Panc1 (cell line): Measurements from ENCODE around the gene CACNA2D3. TPM values are rescaled to one million over a fixed set of nuclear protein-coding genes. Genes with fewer than 3 reads are reported as not detected.

Source experiments
- ATAC-seq: fragments of 200-7000 bp; cut with Tn5 transposase; 2 replicates; pipeline ENCODE4 v1.9.1; 2020; ENCODE audit warnings: mild to moderate bottlenecking, moderate library complexity
- BruUV-seq: library from RNA; stranded (reverse); fragments of 400-500 nt; replicated peaks from 2 replicates; lab custom pipeline; 2021; lab: Mats Ljungman, UMichigan
- CTCF ChIA-PET: fragments of 300-600 bp; sonication (Branson Sonifier 250); formaldehyde crosslinking; loops from one replicate; lab custom pipeline; 2022; ENCODE audit warnings: antibody characterized with exemption; lab: Charles Lee
- POLR2A ChIA-PET: fragments of 300-600 bp; sonication (Branson Sonifier 250); formaldehyde crosslinking; loops from one replicate; lab custom pipeline; 2022; ENCODE audit warnings: antibody characterized with exemption; lab: Charles Lee
- DNase-seq: peaks from one replicate; pipeline ENCODE4 v3.0.0-alpha.2; 2010; ENCODE audit warnings: low read depth, low spot score
- H3K27ac ChIP-seq: 2 replicates; pipeline ENCODE4 v1.5.1; 2011; ENCODE audit warnings: mild to moderate bottlenecking, low read length, inconsistent platforms
- H3K27me3 ChIP-seq: fragments of 200-500 bp; sonication (Bioruptor generic); 2 replicates; pipeline ENCODE4 v1.6.0; 2014; ENCODE audit warnings: low read length, inconsistent platforms; ENCODE audit not compliant: control insufficient read depth, insufficient read depth
- H3K36me3 ChIP-seq: fragments of 200-500 bp; sonication (Bioruptor generic); 2 replicates; pipeline ENCODE4 v1.5.1; 2014; ENCODE audit warnings: inconsistent platforms, mild to moderate bottlenecking, low read length, moderate library complexity; ENCODE audit not compliant: control insufficient read depth, insufficient read depth
- H3K4me1 ChIP-seq: 2 replicates; pipeline ENCODE4 v1.5.1; 2011; ENCODE audit warnings: inconsistent platforms, mild to moderate bottlenecking, low read length, moderate library complexity; ENCODE audit not compliant: control insufficient read depth, insufficient read depth
- H3K4me3 ChIP-seq, 2 experiments: 2 replicates each; pipeline ENCODE4 v1.5.1; 2011 to 2012; ENCODE audit warnings: low read depth in 2 of 2, low read length in 2 of 2, mild to moderate bottlenecking in 2 of 2, inconsistent platforms in 1 of 2, moderate library complexity in 1 of 2
- H3K9me3 ChIP-seq: fragments of 200-500 bp; sonication (Bioruptor generic); 2 replicates; pipeline ENCODE4 v1.5.1; 2014; ENCODE audit warnings: low read depth, mild to moderate bottlenecking, inconsistent platforms, low read length, moderate library complexity; ENCODE audit not compliant: control insufficient read depth, insufficient read depth
- POLR2AphosphoS5 ChIP-seq: IDR thresholded peaks from 2 replicates; pipeline ENCODE4 v1.6.1; 2012; ENCODE audit warnings: mild to moderate bottlenecking, low read depth, low read length, moderate library complexity
- SIN3A ChIP-seq: IDR thresholded peaks from 2 replicates; pipeline ENCODE4 v1.6.1; 2012; ENCODE audit warnings: low read depth, mild to moderate bottlenecking, low read length, moderate library complexity, borderline replicate concordance; ENCODE audit not compliant: insufficient read depth
- TCF7L2 ChIP-seq: IDR thresholded peaks from 2 replicates; pipeline ENCODE4 v1.6.1; 2011; ENCODE audit warnings: mild to moderate bottlenecking, low read depth, low read length, inconsistent platforms
- in situ Hi-C: cut with HindIII; loops from 2 replicates; pipeline ENCODE4 v1.10.0; 2016; ENCODE audit warnings: low sequenced_read_pairs, low pct_unique_long_range_greater_than_20kb
- intact Hi-C: fragments of 100-400 bp; cut with micrococcal nuclease; formaldehyde crosslinking; loops from one replicate; pipeline ENCODE4 v1.10.0; 2022; ENCODE audit not compliant: unreplicated experiment
- total RNA-seq: library from RNA; stranded (reverse); gene quantifications from one replicate; pipeline ENCODE4 v1.2.1, GENCODE V29; 2021; ENCODE audit not compliant: unreplicated experiment
- TF ChIP-seq, protein P1 (sequence below): fragments of 450-650 bp; IDR thresholded peaks from 2 replicates; pipeline ENCODE4 v1.5.1; 2017; ENCODE audit warnings: mild to moderate bottlenecking
- TF ChIP-seq, protein P2 (sequence below), 2 experiments: IDR thresholded peaks; 2 replicates each; pipeline ENCODE4 v1.6.1; 2011 to 2012; ENCODE audit warnings: low read depth in 2 of 2, control low read depth in 1 of 2, low read length in 1 of 2, mild to moderate bottlenecking in 1 of 2, moderate library complexity in 1 of 2; ENCODE audit not compliant: insufficient read depth in 1 of 2

The CACNA2D3 gene
- total RNA-seq, 1 experiment from 2014 or later: 0.41 TPM

DNA sequence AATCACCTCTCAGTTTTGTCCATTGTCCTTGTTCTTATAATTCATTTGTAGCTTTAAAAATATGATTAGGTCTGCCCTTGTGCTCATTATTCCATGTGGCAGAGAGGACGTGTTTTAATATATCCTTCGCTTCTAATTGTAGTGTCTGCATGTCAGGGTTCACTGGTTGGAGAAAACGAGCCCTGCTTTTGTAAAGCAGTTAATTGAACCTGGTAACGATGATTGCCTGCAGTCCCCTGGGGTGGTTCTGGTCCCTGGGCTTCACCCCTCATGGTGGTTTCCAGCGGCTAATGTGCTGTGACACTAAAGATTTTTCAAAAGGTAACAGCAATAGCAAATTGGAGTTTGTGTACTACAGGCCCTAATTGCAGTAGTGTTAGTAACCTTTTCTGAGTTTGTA lies 299.6 kb downstream of the CACNA2D3 start:
- no TSS peak for BruUV-seq
- H3K27me3 ChIP-seq: no peaks in the 10 kb centered on the region
- H3K27ac ChIP-seq: no peak overlapping the region
- DNase-seq (no peak), ATAC-seq (no peak)
- CTCF ChIA-PET: no interaction called here
- intact Hi-C loops: no loop called here
- POLR2A ChIA-PET: no interaction called here
- no peaks in the 10 kb centered on the region for H3K36me3 ChIP-seq
- no peaks in the 10 kb centered on the region for H3K9me3 ChIP-seq
- H3K4me3 ChIP-seq: no peak overlapping the region
- in situ Hi-C loops: no loop called here
- no peaks in the 10 kb centered on the region for H3K4me1 ChIP-seq
- TF ChIP-seq, protein P1, sequence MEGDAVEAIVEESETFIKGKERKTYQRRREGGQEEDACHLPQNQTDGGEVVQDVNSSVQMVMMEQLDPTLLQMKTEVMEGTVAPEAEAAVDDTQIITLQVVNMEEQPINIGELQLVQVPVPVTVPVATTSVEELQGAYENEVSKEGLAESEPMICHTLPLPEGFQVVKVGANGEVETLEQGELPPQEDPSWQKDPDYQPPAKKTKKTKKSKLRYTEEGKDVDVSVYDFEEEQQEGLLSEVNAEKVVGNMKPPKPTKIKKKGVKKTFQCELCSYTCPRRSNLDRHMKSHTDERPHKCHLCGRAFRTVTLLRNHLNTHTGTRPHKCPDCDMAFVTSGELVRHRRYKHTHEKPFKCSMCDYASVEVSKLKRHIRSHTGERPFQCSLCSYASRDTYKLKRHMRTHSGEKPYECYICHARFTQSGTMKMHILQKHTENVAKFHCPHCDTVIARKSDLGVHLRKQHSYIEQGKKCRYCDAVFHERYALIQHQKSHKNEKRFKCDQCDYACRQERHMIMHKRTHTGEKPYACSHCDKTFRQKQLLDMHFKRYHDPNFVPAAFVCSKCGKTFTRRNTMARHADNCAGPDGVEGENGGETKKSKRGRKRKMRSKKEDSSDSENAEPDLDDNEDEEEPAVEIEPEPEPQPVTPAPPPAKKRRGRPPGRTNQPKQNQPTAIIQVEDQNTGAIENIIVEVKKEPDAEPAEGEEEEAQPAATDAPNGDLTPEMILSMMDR: no peak
- no peak for TF ChIP-seq POLR2AphosphoS5

GRCh38 chr3:54424292-54424691 lies 301.9 kb downstream of the CACNA2D3 start:
- intact Hi-C loops: no loop called here
- no peak for DNase-seq
- in situ Hi-C loops: no loop called here
- ChIA-PET CTCF (no interaction called here), POLR2A (no interaction called here)
- no peak overlapping the region for H3K4me3 ChIP-seq
- no peak overlapping the region for H3K27ac ChIP-seq
- no TSS peak for BruUV-seq
- no peaks in the 10 kb centered on the region for H3K27me3 ChIP-seq
- H3K4me1 ChIP-seq: no peaks in the 10 kb centered on the region
- no peaks in the 10 kb centered on the region for H3K9me3 ChIP-seq
- no peak for ATAC-seq
- TF ChIP-seq, protein P1: no peak
- TF ChIP-seq SIN3A (no peak), TCF7L2 (no peak)
- no peaks in the 10 kb centered on the region for H3K36me3 ChIP-seq

DNA sequence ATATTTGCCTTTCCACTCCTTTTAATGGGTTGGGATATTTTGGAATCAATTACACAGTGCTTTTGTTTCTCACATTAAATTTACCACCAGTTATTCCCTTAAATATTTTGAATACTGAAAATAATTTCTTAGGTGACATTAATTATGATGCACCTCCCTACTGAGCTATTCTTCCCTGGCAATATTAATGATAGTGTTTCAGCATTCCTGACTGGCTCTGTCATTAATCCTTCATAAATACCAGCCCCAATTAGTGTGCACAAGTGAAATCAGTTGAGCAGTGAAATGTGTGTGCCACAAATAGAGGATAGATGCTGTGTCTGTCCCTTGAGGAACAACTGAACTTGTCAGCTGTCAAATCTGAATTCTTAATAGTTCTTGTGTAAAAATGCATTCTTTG lies 304.0 kb downstream of the CACNA2D3 start:
- H3K4me1 ChIP-seq: no peaks in the 10 kb centered on the region
- H3K27me3 ChIP-seq: no peaks in the 10 kb centered on the region
- in situ Hi-C loops: no loop called here
- H3K27ac ChIP-seq: no peak overlapping the region
- no peak overlapping the region for H3K4me3 ChIP-seq
- DNase-seq: no peak
- intact Hi-C loops: loop anchor here (5.0 kb wide), 1 partner anchor 489 kb away; no protein-coding TSS in a partner anchor
- CTCF ChIA-PET: no interaction called here
- H3K9me3 ChIP-seq: no peaks in the 10 kb centered on the region
- no peak for ATAC-seq
- BruUV-seq: no TSS peak
- H3K36me3 ChIP-seq: no peaks in the 10 kb centered on the region
- TF ChIP-seq, protein P2, sequence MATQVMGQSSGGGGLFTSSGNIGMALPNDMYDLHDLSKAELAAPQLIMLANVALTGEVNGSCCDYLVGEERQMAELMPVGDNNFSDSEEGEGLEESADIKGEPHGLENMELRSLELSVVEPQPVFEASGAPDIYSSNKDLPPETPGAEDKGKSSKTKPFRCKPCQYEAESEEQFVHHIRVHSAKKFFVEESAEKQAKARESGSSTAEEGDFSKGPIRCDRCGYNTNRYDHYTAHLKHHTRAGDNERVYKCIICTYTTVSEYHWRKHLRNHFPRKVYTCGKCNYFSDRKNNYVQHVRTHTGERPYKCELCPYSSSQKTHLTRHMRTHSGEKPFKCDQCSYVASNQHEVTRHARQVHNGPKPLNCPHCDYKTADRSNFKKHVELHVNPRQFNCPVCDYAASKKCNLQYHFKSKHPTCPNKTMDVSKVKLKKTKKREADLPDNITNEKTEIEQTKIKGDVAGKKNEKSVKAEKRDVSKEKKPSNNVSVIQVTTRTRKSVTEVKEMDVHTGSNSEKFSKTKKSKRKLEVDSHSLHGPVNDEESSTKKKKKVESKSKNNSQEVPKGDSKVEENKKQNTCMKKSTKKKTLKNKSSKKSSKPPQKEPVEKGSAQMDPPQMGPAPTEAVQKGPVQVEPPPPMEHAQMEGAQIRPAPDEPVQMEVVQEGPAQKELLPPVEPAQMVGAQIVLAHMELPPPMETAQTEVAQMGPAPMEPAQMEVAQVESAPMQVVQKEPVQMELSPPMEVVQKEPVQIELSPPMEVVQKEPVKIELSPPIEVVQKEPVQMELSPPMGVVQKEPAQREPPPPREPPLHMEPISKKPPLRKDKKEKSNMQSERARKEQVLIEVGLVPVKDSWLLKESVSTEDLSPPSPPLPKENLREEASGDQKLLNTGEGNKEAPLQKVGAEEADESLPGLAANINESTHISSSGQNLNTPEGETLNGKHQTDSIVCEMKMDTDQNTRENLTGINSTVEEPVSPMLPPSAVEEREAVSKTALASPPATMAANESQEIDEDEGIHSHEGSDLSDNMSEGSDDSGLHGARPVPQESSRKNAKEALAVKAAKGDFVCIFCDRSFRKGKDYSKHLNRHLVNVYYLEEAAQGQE (IDR thresholded peaks at IDR 0.05; ENCODE audit: insufficient read depth in 1 of 2, low read depth in 2 of 2, low read length in 1 of 2): no peak
- TF ChIP-seq SIN3A (no peak), TCF7L2 (no peak), POLR2AphosphoS5 (no peak)
- TF ChIP-seq, protein P1: no peak
- POLR2A ChIA-PET: no interaction called here
